Renal pelvis (tissue), 12 donors: ENCODE measurements around the gene CTNNB1. TPM values are rescaled to one million over a fixed set of nuclear protein-coding genes. Genes with fewer than 3 reads are reported as not detected.
A peak's percentile ranks its signal among the peaks of the same experiment; 100 is the strongest.

Source experiments
- DNase-seq: peaks from one replicate; pipeline ENCODE4 v3.0.0-alpha.2; 2013
- long read RNA-seq, 16 experiments: transcript quantifications; one replicate each; lab custom pipeline, GENCODE V29; 2026
- polyA plus RNA-seq, 3 donors: library from polyadenylated mRNA; unstranded; fragments of 120-200 nt; gene quantifications; one replicate each; pipeline ENCODE4 v1.2.1, GENCODE V29; 2013; ENCODE audit not compliant: insufficient read length in 3 of 3

The CTNNB1 gene
- 100 to 1,000 TPM; 472 to 497 (median 481) TPM for polyA plus RNA-seq
- long read RNA-seq, donor 1, full-length matches to known transcripts, result 65 of 120 reads
- long read RNA-seq, donor 1, partial matches to known transcripts, result 55 of 120 reads
- long read RNA-seq, donor 1, other reads (novel, unspliced or antisense), result 0 of 120 reads
- long read RNA-seq, donor 2, full-length matches to known transcripts, result 77 of 181 reads
- long read RNA-seq, donor 2, partial matches to known transcripts, result 104 of 181 reads
- long read RNA-seq, donor 2, other reads (novel, unspliced or antisense), result 0 of 181 reads
- long read RNA-seq, donor 3, full-length matches to known transcripts, result 68 of 548 reads
- long read RNA-seq, donor 3, partial matches to known transcripts, result 480 of 548 reads
- long read RNA-seq, donor 3, other reads (novel, unspliced or antisense), result 0 of 548 reads
- long read RNA-seq, donor 4, full-length matches to known transcripts, result 53 of 92 reads
- long read RNA-seq, donor 4, partial matches to known transcripts, result 39 of 92 reads
- long read RNA-seq, donor 4, other reads (novel, unspliced or antisense), result 0 of 92 reads
- long read RNA-seq, donor 5, transcript CTNNB1-201 (15 exons, 3,947 nt), result major isoform, 8 of 49 reads
- long read RNA-seq, donor 5, partial matches to known transcripts, result 32 of 49 reads
- long read RNA-seq, donor 5, other reads (novel, unspliced or antisense), result 0 of 49 reads
- long read RNA-seq, donor 6, full-length matches to known transcripts, result 57 of 170 reads
- long read RNA-seq, donor 6, partial matches to known transcripts, result 113 of 170 reads
- long read RNA-seq, donor 6, other reads (novel, unspliced or antisense), result 0 of 170 reads
- long read RNA-seq, donor 7, full-length matches to known transcripts, result 42 of 132 reads
- long read RNA-seq, donor 7, partial matches to known transcripts, result 90 of 132 reads
- long read RNA-seq, donor 7, other reads (novel, unspliced or antisense), result 0 of 132 reads
- long read RNA-seq, donor 8, transcript CTNNB1-201 (15 exons, 3,947 nt), result major isoform, 15 of 71 reads
- long read RNA-seq, donor 8, transcript CTNNB1-203 (16 exons, 3,472 nt), result minor isoform, 5 of 71 reads
- long read RNA-seq, donor 8, partial matches to known transcripts, result 46 of 71 reads
- long read RNA-seq, donor 8, other reads (novel, unspliced or antisense), result 0 of 71 reads
- long read RNA-seq, donor 9, transcript CTNNB1-202 (16 exons, 3,268 nt), result minor isoform, 15 of 197 reads
- long read RNA-seq, donor 9, transcript CTNNB1-201 (15 exons, 3,947 nt), result major isoform, 40 of 197 reads
- long read RNA-seq, donor 9, partial matches to known transcripts, result 132 of 197 reads
- long read RNA-seq, donor 9, other reads (novel, unspliced or antisense), result 0 of 197 reads
- long read RNA-seq, donor 10, full-length matches to known transcripts, result 48 of 192 reads
- long read RNA-seq, donor 10, partial matches to known transcripts, result 144 of 192 reads
- long read RNA-seq, donor 10, other reads (novel, unspliced or antisense), result 0 of 192 reads
- long read RNA-seq, donor 11, full-length matches to known transcripts, result 27 of 73 reads
- long read RNA-seq, donor 11, partial matches to known transcripts, result 46 of 73 reads
- long read RNA-seq, donor 11, other reads (novel, unspliced or antisense), result 0 of 73 reads
- long read RNA-seq, donor 12, full-length matches to known transcripts, result 99 of 969 reads
- long read RNA-seq, donor 12, partial matches to known transcripts, result 870 of 969 reads
- long read RNA-seq, donor 12, other reads (novel, unspliced or antisense), result 0 of 969 reads
- long read RNA-seq, donor 13, full-length matches to known transcripts, result 20 of 39 reads
- long read RNA-seq, donor 13, partial matches to known transcripts, result 19 of 39 reads
- long read RNA-seq, donor 13, other reads (novel, unspliced or antisense), result 0 of 39 reads
- long read RNA-seq, donor 14, result 0 reads
- long read RNA-seq, donor 15, full-length matches to known transcripts, result 57 of 193 reads
- long read RNA-seq, donor 15, partial matches to known transcripts, result 136 of 193 reads
- long read RNA-seq, donor 15, other reads (novel, unspliced or antisense), result 0 of 193 reads
- long read RNA-seq, donor 16, full-length matches to known transcripts, result 53 of 155 reads
- long read RNA-seq, donor 16, partial matches to known transcripts, result 102 of 155 reads
- long read RNA-seq, donor 16, other reads (novel, unspliced or antisense), result 0 of 155 reads

- peak; percentile 95 for DNase-seq
These were observed at the start of gene CTNNB1 for GRCh38 chr3:41198950-41199865. Gene CTNNB1, plus strand, starts transcription at chr3:41199505. Its CDS starts 24,564 bp downstream, at chr3:41224069.

GRCh38 chr3:41155834-41156233 lies 43.5 kb upstream of the CTNNB1 start:
- DNase-seq, result no peak

- no peak for DNase-seq
These were observed 40.4 kb upstream of the CTNNB1 start for GRCh38 chr3:41158947-41159346.

- no peak for DNase-seq
These were observed 39.6 kb upstream of the CTNNB1 start for GRCh38 chr3:41159588-41160189.

- DNase-seq, result no peak
These were observed 36.8 kb upstream of the CTNNB1 start for GRCh38 chr3:41162541-41162940.

- peak; percentile 62 for DNase-seq
These were observed 36.3 kb upstream of the CTNNB1 start for GRCh38 chr3:41163006-41163405.

GRCh38 chr3:41163421-41163820 lies 35.9 kb upstream of the CTNNB1 start:
- peak; percentile 80 for DNase-seq

GRCh38 chr3:41164777-41165176 lies 34.5 kb upstream of the CTNNB1 start:
- DNase-seq, result no peak

GRCh38 chr3:41167722-41168497 lies 31.4 kb upstream of the CTNNB1 start:
- no peak for DNase-seq

- DNase-seq, result no peak
These were observed 30.3 kb upstream of the CTNNB1 start for GRCh38 chr3:41169023-41169422.

GRCh38 chr3:41173926-41174885 lies 25.1 kb upstream of the CTNNB1 start:
- no peak for DNase-seq

GRCh38 chr3:41175365-41175764 lies 23.9 kb upstream of the CTNNB1 start:
- no peak for DNase-seq

- peak; percentile 65 for DNase-seq
These were observed 22.7 kb upstream of the CTNNB1 start for GRCh38 chr3:41176596-41176995.

GRCh38 chr3:41178576-41178975 lies 20.7 kb upstream of the CTNNB1 start:
- no peak for DNase-seq

- no peak for DNase-seq
These were observed 18.9 kb upstream of the CTNNB1 start for GRCh38 chr3:41180396-41180795.

GRCh38 chr3:41182504-41183059 lies 16.7 kb upstream of the CTNNB1 start:
- DNase-seq, result no peak
